OCI-LY7 (cell line): Measurements from ENCODE around the gene GSTM1. TPM values are rescaled to one million over a fixed set of nuclear protein-coding genes. Genes with fewer than 3 reads are reported as not detected.

Experiments used
- BruUV-seq: library from RNA; stranded (reverse); fragments of 400-500 nt; replicated peaks from 2 replicates; lab custom pipeline; 2021; lab: Mats Ljungman, UMichigan
- CTCF ChIA-PET: fragments of 300-600 bp; sonication (Branson Sonifier 250); formaldehyde crosslinking; loops from one replicate; lab custom pipeline; 2022; ENCODE audit warnings: antibody characterized with exemption; ENCODE audit not compliant: unreplicated experiment; lab: Charles Lee
- POLR2A ChIA-PET: fragments of 300-600 bp; sonication (Branson Sonifier 250); formaldehyde crosslinking; loops from one replicate; lab custom pipeline; 2022; ENCODE audit warnings: antibody characterized with exemption; lab: Charles Lee
- DNase-seq: peaks from one replicate; pipeline ENCODE4 v3.0.0-alpha.2; 2015; ENCODE audit warnings: low spot score
- H2AFZ ChIP-seq: fragments of 200-600 bp; sonication (generic), shearing (Covaris generic); 2 replicates; pipeline ENCODE4 v1.6.1; 2014; ENCODE audit warnings: mild to moderate bottlenecking, antibody characterized with exemption, low read length, moderate library complexity
- H3K27ac ChIP-seq: fragments of 200-600 bp; sonication (generic); 2 replicates; pipeline ENCODE4 v1.5.1; 2014; ENCODE audit warnings: mixed run types, low read depth, mild to moderate bottlenecking, moderate library complexity, low read length, inconsistent platforms; ENCODE audit not compliant: poor library complexity, severe bottlenecking
- H3K36me3 ChIP-seq: fragments of 200-600 bp; sonication (generic); 2 replicates; pipeline ENCODE4 v1.6.1; 2014; ENCODE audit warnings: mild to moderate bottlenecking, antibody characterized with exemption, low read length, moderate library complexity, mixed read lengths; ENCODE audit not compliant: insufficient read depth
- H3K4me1 ChIP-seq: fragments of 200-600 bp; sonication (generic); 2 replicates; pipeline ENCODE4 v1.5.1; 2014; ENCODE audit warnings: mild to moderate bottlenecking, low read length; ENCODE audit not compliant: insufficient read depth, poor library complexity, severe bottlenecking
- H3K4me2 ChIP-seq: fragments of 200-600 bp; sonication (generic); 2 replicates; pipeline ENCODE4 v1.6.1; 2014; ENCODE audit warnings: mild to moderate bottlenecking, low read length
- H3K4me3 ChIP-seq: fragments of 200-600 bp; sonication (generic); 2 replicates; pipeline ENCODE4 v1.5.1; 2014; ENCODE audit warnings: mild to moderate bottlenecking, low read depth, low read length; ENCODE audit not compliant: poor library complexity, severe bottlenecking
- H3K79me2 ChIP-seq: fragments of 200-600 bp; sonication (generic); 2 replicates; pipeline ENCODE4 v1.6.1; 2016; ENCODE audit warnings: low read depth, mild to moderate bottlenecking, low read length, moderate library complexity, mixed read lengths; ENCODE audit not compliant: insufficient read depth
- H3K9me2 ChIP-seq: fragments of 200-600 bp; sonication (generic); 2 replicates; pipeline ENCODE4 v1.6.1; 2016; ENCODE audit warnings: mild to moderate bottlenecking, low read length, mixed read lengths; ENCODE audit not compliant: insufficient read depth
- H3K9me3 ChIP-seq: fragments of 200-600 bp; sonication (generic); 2 replicates; pipeline ENCODE4 v1.6.1; 2014; ENCODE audit warnings: mild to moderate bottlenecking, mixed run types, low read length, mixed read lengths
- H4K20me1 ChIP-seq: fragments of 200-600 bp; sonication (generic); 2 replicates; pipeline ENCODE4 v1.6.1; 2014; ENCODE audit warnings: mild to moderate bottlenecking, antibody characterized with exemption, low read length, moderate library complexity, mixed read lengths; ENCODE audit not compliant: insufficient read depth
- CTCF ChIP-seq: fragments of 200-600 bp; sonication (generic); conservative IDR thresholded peaks from 2 replicates; pipeline ENCODE4 v1.5.1; 2014; ENCODE audit warnings: mild to moderate bottlenecking, antibody characterized with exemption, low read length, moderate library complexity, mixed read lengths
- EZH2phosphoT487 ChIP-seq: fragments of 200-600 bp; sonication (generic); IDR thresholded peaks from 2 replicates; pipeline ENCODE4 v1.6.1; 2018; ENCODE audit warnings: low read depth, borderline replicate concordance, mild to moderate bottlenecking, mixed run types, antibody characterized with exemption, low read length, moderate library complexity, mixed read lengths
- intact Hi-C: fragments of 100-400 bp; cut with micrococcal nuclease; formaldehyde crosslinking; loops from one replicate; pipeline ENCODE4 v1.10.0; 2022; ENCODE audit not compliant: unreplicated experiment
- total RNA-seq, 2 experiments: library from RNA; depleted of rRNA in 1 of 2; stranded (reverse); fragments of >200 nt in 1 of 2; shearing (Covaris generic) in 1 of 2; gene quantifications; 2 replicates each; pipeline ENCODE4 v1.2.3, GENCODE V29; 2014 to 2022

Gene GSTM1
- total RNA-seq, 2 experiments from 2014 or later, result not detected

GRCh38 chr1:109717729-109718128 lies 30.1 kb downstream of the GSTM1 start:
- CTCF ChIA-PET, result no interaction called here
- no peak for TF ChIP-seq EZH2phosphoT487
- Histone ChIP-seq H3K36me3 (no peaks in the 10 kb centered on the region), H3K4me2 (no peak overlapping the region), H4K20me1 (no peaks in the 10 kb centered on the region), H3K79me2 (no peaks in the 10 kb centered on the region), H3K4me3 (no peak overlapping the region), H3K9me3 (no peaks in the 10 kb centered on the region), H3K9me2 (no peaks in the 10 kb centered on the region), H2AFZ (no peak overlapping the region), H3K27ac (no peak overlapping the region), H3K4me1 (no peaks in the 10 kb centered on the region)
- no peak for DNase-seq
- intact Hi-C loops, result no loop called here
- no TSS peak for BruUV-seq
- POLR2A ChIA-PET, result interaction anchor here (0.6 kb wide), 1 partner anchor 652 kb away, joined by 5 read pairs; no protein-coding TSS in a partner anchor

- DNase-seq, result no peak
- intact Hi-C loops, result no loop called here
- no peaks in the 10 kb centered on the region for H3K79me2 ChIP-seq
- no peak overlapping the region for H3K4me2 ChIP-seq
- ChIA-PET CTCF (no interaction called here), POLR2A (interaction anchor here (0.6 kb wide), 1 partner anchor 653 kb away, joined by 5 read pairs; no protein-coding TSS in a partner anchor)
- H2AFZ ChIP-seq, result no peak overlapping the region
- H3K4me1 ChIP-seq, result no peaks in the 10 kb centered on the region
- no peak overlapping the region for H3K27ac ChIP-seq
- no peaks in the 10 kb centered on the region for H3K9me3 ChIP-seq
- H3K36me3 ChIP-seq, result no peaks in the 10 kb centered on the region
- TF ChIP-seq CTCF, result peak; percentile 21; the same call in 1 of the 2 replicates
- no peak for TF ChIP-seq EZH2phosphoT487
- no peaks in the 10 kb centered on the region for H4K20me1 ChIP-seq
- BruUV-seq, result no TSS peak
- no peak overlapping the region for H3K4me3 ChIP-seq
- no peaks in the 10 kb centered on the region for H3K9me2 ChIP-seq
Observed at GRCh38 chr1:109718495-109718894, 30.9 kb downstream of the GSTM1 start.

- BruUV-seq, result no TSS peak
Observed at GRCh38 chr1:109719337-109719837, 31.8 kb downstream of the GSTM1 start.

More at GRCh38 chr1:109719337-109719837, 31.8 kb downstream of the GSTM1 start:
- no peak for DNase-seq
- Histone ChIP-seq H3K4me1 (no peaks in the 10 kb centered on the region), H3K36me3 (no peaks in the 10 kb centered on the region), H3K79me2 (no peaks in the 10 kb centered on the region), H3K4me3 (no peak overlapping the region), H3K9me3 (no peaks in the 10 kb centered on the region), H3K9me2 (no peaks in the 10 kb centered on the region), H3K4me2 (no peak overlapping the region), H4K20me1 (no peaks in the 10 kb centered on the region), H2AFZ (no peak overlapping the region), H3K27ac (no peak overlapping the region)
- CTCF ChIA-PET, result no interaction called here
- POLR2A ChIA-PET, result no interaction called here
- no peak for TF ChIP-seq CTCF
- no peak for TF ChIP-seq EZH2phosphoT487
- intact Hi-C loops, result no loop called here
